H1 (cell line): ENCODE measurements around the gene TSC22D4. TPM values are rescaled to one million over a fixed set of nuclear protein-coding genes. Genes with fewer than 3 reads are reported as not detected.

Experiments
- CTCF ChIA-PET: fragments of 300-600 bp; sonication (Branson Sonifier 250); formaldehyde crosslinking; loops from one replicate; lab custom pipeline; 2021; ENCODE audit not compliant: partially characterized antibody; lab: Charles Lee
- POLR2A ChIA-PET: fragments of 300-600 bp; sonication (Branson Sonifier 250); formaldehyde crosslinking; loops from one replicate; lab custom pipeline; 2021; ENCODE audit warnings: inconsistent platforms; ENCODE audit not compliant: partially characterized antibody; lab: Charles Lee
- DNase-seq, 2 experiments: peaks; one replicate each; pipeline versions ENCODE4 v3.0.0 to v3.0.0-alpha.2; 2010 to 2022; ENCODE audit warnings: low spot score in 2 of 2, low read depth in 1 of 2, mixed read lengths in 1 of 2
- FAIRE-seq: peaks from 2 replicates; lab custom pipeline; 2011; peaks lifted over from hg19 to GRCh38; lab: Jason Lieb, UNC
- H2AFZ ChIP-seq: 2 replicates; pipeline ENCODE4 v1.8.1; 2012; ENCODE audit warnings: low read length, inconsistent platforms
- H2AK5ac ChIP-seq: 2 replicates; pipeline ENCODE4 v1.6.1; 2013; ENCODE audit warnings: low read depth, low read length
- H2BK120ac ChIP-seq: replicated peaks from 2 replicates; pipeline ENCODE3; 2013; ENCODE audit warnings: low read depth, low read length, inconsistent platforms
- H2BK12ac ChIP-seq: 2 replicates; pipeline ENCODE4 v1.6.1; 2013; ENCODE audit warnings: low read depth, low read length
- H2BK15ac ChIP-seq: 2 replicates; pipeline ENCODE4 v1.6.1; 2013; ENCODE audit warnings: low read length
- H2BK20ac ChIP-seq: 2 replicates; pipeline ENCODE4 v1.6.1; 2013; ENCODE audit warnings: low read length
- H2BK5ac ChIP-seq: 2 replicates; pipeline ENCODE4 v1.6.1; 2013; ENCODE audit warnings: low read depth, low read length
- H3K14ac ChIP-seq: 2 replicates; pipeline ENCODE4 v1.6.1; 2013; ENCODE audit warnings: inconsistent platforms; ENCODE audit not compliant: insufficient read length
- H3K18ac ChIP-seq: 2 replicates; pipeline ENCODE4 v1.6.1; 2013; ENCODE audit warnings: low read length; ENCODE audit errors: extremely low read depth
- H3K23ac ChIP-seq: 2 replicates; pipeline ENCODE4 v1.6.1; 2013; ENCODE audit warnings: inconsistent platforms; ENCODE audit not compliant: insufficient read length
- H3K23me2 ChIP-seq: 2 replicates; pipeline ENCODE4 v1.6.1; 2013; ENCODE audit warnings: low read depth, low read length
- H3K27ac ChIP-seq: 2 replicates; pipeline ENCODE4 v1.6.1; 2011; ENCODE audit warnings: low read depth, low read length, inconsistent platforms
- H3K27me3 ChIP-seq, 4 experiments: replicated peaks in 1 of 4; 1 replicate in 1 of 4; 2 replicates in 3 of 4; pipeline versions ENCODE4 v1.6.1 to v1.8.1; 2011 to 2013; ENCODE audit warnings: low read length in 3 of 4, mild to moderate bottlenecking in 3 of 4, inconsistent platforms in 2 of 4, mixed read lengths in 2 of 4, moderate library complexity in 1 of 4; ENCODE audit not compliant: control insufficient read depth in 3 of 4, insufficient read depth in 3 of 4; ENCODE audit errors: extremely low read depth in 1 of 4
- H3K36me3 ChIP-seq, 4 experiments: 2 replicates each; pipeline versions ENCODE4 v1.6.1 to v1.8.1; 2011 to 2013; ENCODE audit warnings: mild to moderate bottlenecking in 4 of 4, low read length in 3 of 4, moderate library complexity in 2 of 4, control low read depth in 1 of 4, inconsistent platforms in 1 of 4; ENCODE audit not compliant: insufficient read depth in 4 of 4, control insufficient read depth in 2 of 4
- H3K4ac ChIP-seq: replicated peaks from 2 replicates; pipeline ENCODE3; 2013; ENCODE audit warnings: low read length, low read depth, mixed read lengths, inconsistent platforms; ENCODE audit not compliant: insufficient read length
- H3K4me1 ChIP-seq, 4 experiments: replicated peaks in 1 of 4; 1 replicate in 1 of 4; 2 replicates in 3 of 4; pipeline versions ENCODE4 v1.6.1 to v1.8.1; 2011 to 2013; ENCODE audit warnings: low read length in 3 of 4, inconsistent platforms in 2 of 4, mixed read lengths in 1 of 4; ENCODE audit not compliant: insufficient read depth in 4 of 4, control insufficient read depth in 3 of 4
- H3K4me2 ChIP-seq, 2 experiments: 2 replicates each; pipeline versions ENCODE4 v1.6.1 to v1.8.1; 2011 to 2013; ENCODE audit warnings: low read depth in 2 of 2, low read length in 2 of 2, control low read depth in 1 of 2, inconsistent platforms in 1 of 2, mild to moderate bottlenecking in 1 of 2; ENCODE audit not compliant: insufficient read depth in 1 of 2
- H3K4me3 ChIP-seq, 4 experiments: fragments of 200-600, 300-600 bp in 1 of 4; sonication (generic), shearing (Covaris generic), sonication (Bioruptor Twin) in 1 of 4; 2 replicates each; pipeline versions ENCODE4 v1.5.1 to v1.8.1; 2011 to 2016; ENCODE audit warnings: low read length in 4 of 4, low read depth in 3 of 4, control low read depth in 2 of 4, inconsistent platforms in 2 of 4, mild to moderate bottlenecking in 2 of 4, mixed read lengths in 1 of 4, moderate library complexity in 1 of 4; ENCODE audit not compliant: insufficient read depth in 2 of 4; ENCODE audit errors: extremely low read depth in 1 of 4
- H3K56ac ChIP-seq: replicated peaks from 2 replicates; pipeline ENCODE3; 2013; ENCODE audit warnings: low read depth, mild to moderate bottlenecking, mixed read lengths, low read length, inconsistent platforms; ENCODE audit not compliant: insufficient read length
- H3K79me1 ChIP-seq: 2 replicates; pipeline ENCODE4 v1.6.1; 2013; ENCODE audit warnings: low read depth, low read length, control low read depth
- H3K79me2 ChIP-seq, 2 experiments: 2 replicates each; pipeline versions ENCODE4 v1.6.1 to v1.8.1; 2012 to 2013; ENCODE audit warnings: low read length in 2 of 2, mild to moderate bottlenecking in 2 of 2, inconsistent platforms in 1 of 2; ENCODE audit not compliant: insufficient read depth in 2 of 2, control insufficient read depth in 1 of 2
- H3K9ac ChIP-seq, 4 experiments: replicated peaks in 1 of 4; 1 replicate in 1 of 4; 2 replicates in 3 of 4; pipeline versions ENCODE4 v1.6.1 to v1.8.1; 2011 to 2013; ENCODE audit warnings: low read depth in 3 of 4, low read length in 3 of 4, control low read depth in 2 of 4, mild to moderate bottlenecking in 2 of 4, moderate library complexity in 2 of 4, inconsistent platforms in 1 of 4; ENCODE audit errors: extremely low read depth in 1 of 4
- H3K9me3 ChIP-seq, 2 experiments: 2 replicates each; pipeline versions ENCODE4 v1.6.1 to v1.8.1; 2012 to 2013; ENCODE audit warnings: mild to moderate bottlenecking in 2 of 2, moderate library complexity in 2 of 2, control low read depth in 1 of 2, inconsistent platforms in 1 of 2, low read depth in 1 of 2, low read length in 1 of 2, mixed read lengths in 1 of 2; ENCODE audit not compliant: insufficient read depth in 2 of 2
- H4K20me1 ChIP-seq, 2 experiments: replicated peaks in 1 of 2; 2 replicates each; pipeline versions ENCODE3 to v1.8.1; 2011 to 2013; ENCODE audit warnings: inconsistent platforms in 2 of 2, low read length in 2 of 2, mild to moderate bottlenecking in 1 of 2; ENCODE audit not compliant: insufficient read depth in 2 of 2, control insufficient read depth in 1 of 2
- H4K5ac ChIP-seq: 2 replicates; pipeline ENCODE4 v1.6.1; 2013; ENCODE audit warnings: low read length, low read depth, mixed read lengths, inconsistent platforms; ENCODE audit not compliant: insufficient read length
- H4K8ac ChIP-seq: 2 replicates; pipeline ENCODE4 v1.8.0; 2013; ENCODE audit warnings: mild to moderate bottlenecking, moderate library complexity, low read length, inconsistent platforms; ENCODE audit not compliant: insufficient read depth; ENCODE audit errors: extremely low read depth
- H4K91ac ChIP-seq: replicated peaks from 2 replicates; pipeline ENCODE3; 2013; ENCODE audit warnings: low read length, mixed read lengths, inconsistent platforms; ENCODE audit not compliant: insufficient read length
- CHD1 ChIP-seq: IDR thresholded peaks from 2 replicates; pipeline ENCODE4 v1.6.1; 2012; ENCODE audit warnings: low read depth, low read length, improper control_type of control experiment
- KDM1A ChIP-seq: fragments of 200-600, 300-600 bp; sonication (generic); IDR thresholded peaks from 2 replicates; pipeline ENCODE4 v1.7.1; 2016; ENCODE audit warnings: mild to moderate bottlenecking, low read length, borderline replicate concordance
- MAFK ChIP-seq: IDR thresholded peaks from 2 replicates; pipeline ENCODE4 v1.6.1; 2012; ENCODE audit warnings: low read depth, mild to moderate bottlenecking, improper control_type of control experiment, low read length
- POU5F1 ChIP-seq: IDR thresholded peaks from 2 replicates; pipeline ENCODE4 v1.6.1; 2011; ENCODE audit warnings: low read depth, mild to moderate bottlenecking, low read length, moderate library complexity
- SP4 ChIP-seq: IDR thresholded peaks from 2 replicates; pipeline ENCODE4 v1.6.1; 2012; ENCODE audit warnings: low read length, inconsistent platforms
- TCF12 ChIP-seq: IDR thresholded peaks from 2 replicates; pipeline ENCODE4 v1.6.1; 2011; ENCODE audit warnings: low read depth, mild to moderate bottlenecking, low read length
- WGBS, 2 experiments: shearing (Covaris generic) in 1 of 2; methylation state at CpG; one replicate each; pipeline versions ENCODE4 v1.1.6 to v1.1.7; 2013 to 2015; ENCODE audit warnings: low lambda C conversion rate in 2 of 2, mixed read lengths in 2 of 2, inconsistent platforms in 1 of 2, low coverage in 1 of 2, missing lambda C conversion rate in 1 of 2; ENCODE audit not compliant: insufficient replicate concordance in 2 of 2, insufficient coverage in 1 of 2, insufficient read length in 1 of 2; ENCODE audit errors: extremely low coverage in 1 of 2, missing lambda C conversion rate in 1 of 2; 5-methylcytosine and 5-hydroxymethylcytosine counted together
- polyA plus RNA-seq, 7 experiments: library from polyadenylated mRNA; depleted of rRNA in 3 of 7; stranded (reverse) in 5 of 7; unstranded in 2 of 7; fragments of >200 nt in 5 of 7; fragments of 200-250 nt in 2 of 7; gene quantifications; 1 replicate in 5 of 7; 2 replicates in 1 of 7; 4 replicates in 1 of 7; pipeline versions ENCODE4 v1.2.1 to v1.2.3, GENCODE V29; 2011 to 2013; ENCODE audit warnings: missing spikeins in 2 of 7, mixed read lengths in 2 of 7
- total RNA-seq: library from RNA; stranded (reverse); fragmentation: NEBNext Ultra II Directional; extraction: Animal tissue kit (Norgen Biotek cat#: 25700); gene quantifications from 2 replicates; pipeline ENCODE4 v1.2.1, GENCODE V29; 2021

The TSC22D4 gene
- total and polyA plus RNA-seq, 2 of the 8 experiments (the other 6 are each of a cell fraction or from before 2014, with no cell fraction given): 13.2 to 20.3 TPM

DNA sequence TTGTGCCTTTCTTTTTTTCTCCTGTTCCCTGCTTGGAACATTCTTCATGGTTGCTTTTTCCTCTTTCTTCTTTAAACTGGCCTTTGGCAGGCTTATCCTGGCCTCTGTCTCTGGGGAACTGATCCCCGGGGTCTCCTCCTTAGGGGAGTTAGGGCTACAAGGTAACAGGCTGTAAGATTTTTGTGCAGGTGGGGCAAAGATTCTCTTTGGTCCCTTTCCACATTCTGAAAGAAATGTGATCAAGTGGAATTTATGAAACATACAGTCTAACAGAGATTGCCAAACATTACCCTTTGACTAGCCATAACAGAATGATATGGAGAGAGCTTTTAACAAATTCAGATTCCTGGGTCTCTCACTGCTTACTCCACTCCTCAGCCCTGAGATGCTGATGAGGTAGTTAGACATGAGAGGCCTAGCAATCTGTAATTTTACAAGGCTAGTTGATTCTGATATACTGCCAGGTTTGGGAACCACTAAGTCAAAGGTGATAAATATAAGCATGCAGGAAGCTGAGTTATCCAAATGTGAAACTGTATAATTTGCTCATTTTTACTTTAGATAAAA, 59.3 kb downstream of the TSC22D4 start:
- no peaks in the 10 kb centered on the region for H3K79me2 ChIP-seq
- no peak overlapping the region for H2AFZ ChIP-seq
- TF ChIP-seq TCF12: no peak
- TF ChIP-seq POU5F1: no peak
- TF ChIP-seq KDM1A: no peak
- no peak for TF ChIP-seq SP4
- no peak for TF ChIP-seq MAFK
- TF ChIP-seq CHD1: no peak
- H3K4me3 ChIP-seq: no peak overlapping the region
- FAIRE-seq (no peak), DNase-seq (no peak)
- no peak overlapping the region for H4K91ac ChIP-seq
- H4K8ac ChIP-seq: no peak overlapping the region
- H2BK15ac ChIP-seq: no peak overlapping the region
- no peaks in the 10 kb centered on the region for H3K23me2 ChIP-seq
- H3K9ac ChIP-seq: no peak overlapping the region
- 92% methylated on average over 1 of the region's 1 CpG; no CpG with 5 or more reads in 1 of the 2 experiments for WGBS, 2 experiments
- no peak overlapping the region for H2BK12ac ChIP-seq
- H2AK5ac ChIP-seq: no peak overlapping the region
- H3K79me1 ChIP-seq: no peaks in the 10 kb centered on the region
- H2BK20ac ChIP-seq: no peak overlapping the region
- no peak overlapping the region for H3K14ac ChIP-seq
- H3K23ac ChIP-seq: no peak overlapping the region
- no peak overlapping the region for H3K4ac ChIP-seq
- H3K27ac ChIP-seq: no peak overlapping the region
- POLR2A ChIA-PET: interaction anchor here (2.1 to 2.6 kb wide), 2 partner anchors 9 to 12 kb away, joined by 5 to 15 read pairs; partner anchors contain the start of genes MEPCE and ZCWPW1
- no peak overlapping the region for H2BK120ac ChIP-seq
- H4K20me1 ChIP-seq: no peaks in the 10 kb centered on the region
- no peak overlapping the region for H3K18ac ChIP-seq
- CTCF ChIA-PET: interaction anchor here (0.5 to 4.2 kb wide), 2 partner anchors 12 to 375 kb away, joined by 3 to 17 read pairs; no protein-coding TSS in a partner anchor
- H2BK5ac ChIP-seq: no peak overlapping the region
- no peaks in the 10 kb centered on the region for H3K9me3 ChIP-seq
- H3K36me3 ChIP-seq: no peaks in the 10 kb centered on the region
- no peaks in the 10 kb centered on the region for H3K27me3 ChIP-seq
- H3K4me1 ChIP-seq: no peaks in the 10 kb centered on the region
- H3K56ac ChIP-seq: no peak overlapping the region
- H3K4me2 ChIP-seq: no peak overlapping the region
- H4K5ac ChIP-seq: no peak overlapping the region
